Measurements from ENCODE around the gene TRMT10C. TPM values are rescaled to one million over a fixed set of nuclear protein-coding genes. Genes with fewer than 3 reads are reported as not detected.

Gene TRMT10C
- total and polyA plus RNA-seq, 9 of the 15 experiments (the other 6 are each of a cell fraction or from before 2014, with no cell fraction given): 48.6 to 106 (median 63.9) TPM

DNA sequence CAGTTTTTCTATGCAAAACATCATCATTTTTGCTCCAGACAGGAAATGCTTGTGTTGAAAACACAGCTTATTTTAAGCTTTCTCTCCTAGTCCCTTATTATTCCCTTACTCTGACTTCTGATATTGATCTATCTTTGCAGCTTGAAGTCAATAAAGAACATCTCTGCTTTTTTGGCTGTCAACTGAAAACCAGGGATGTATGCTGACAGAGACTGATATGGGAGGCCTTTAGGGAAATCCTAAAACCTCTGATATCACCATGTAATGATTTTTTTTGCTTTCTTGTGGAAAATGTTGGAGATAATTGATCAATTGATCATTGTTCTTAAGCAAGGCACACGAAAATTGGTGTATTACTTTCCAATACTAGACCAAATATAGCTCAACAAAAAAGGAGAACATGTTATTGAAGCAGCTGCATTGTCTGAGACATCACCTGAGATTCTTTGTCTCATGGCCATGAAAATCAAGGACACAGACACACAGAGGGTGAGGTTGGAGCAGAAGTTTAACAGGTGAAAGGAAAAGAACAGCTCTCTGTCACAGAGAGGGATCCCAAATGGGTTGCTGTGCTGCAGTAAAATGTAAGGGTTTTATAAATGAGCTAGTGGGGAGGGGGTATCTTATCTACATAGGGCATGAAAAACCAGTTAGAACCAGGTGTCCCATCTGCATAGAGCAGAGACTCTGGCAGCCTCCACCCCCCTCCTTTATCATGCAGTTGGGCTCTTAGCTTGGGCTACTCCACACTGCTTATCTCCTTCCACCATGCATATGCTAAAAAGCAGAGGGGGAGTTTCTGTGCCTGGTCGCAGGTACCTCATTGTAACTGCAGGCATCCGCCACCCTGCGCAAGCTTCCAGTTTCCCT, 31.6 kb upstream of the TRMT10C start (continued):
- TF ChIP-seq ZBTB40 (IDR thresholded peaks at IDR 0.05) (no peak), ZBTB40 (CRISPR knock-in tag; IDR thresholded peaks at IDR 0.05) (no peak), BHLHE40 (IDR thresholded peaks at IDR 0.05; ENCODE audit: low read length) (no peak; the same call in 1 of the 2 replicates), HES1 (IDR thresholded peaks at IDR 0.05; ENCODE audit: low read depth) (no peak), ZNF668 (CRISPR knock-in tag; IDR thresholded peaks at IDR 0.05) (no peak), GABPB1 (CRISPR knock-in tag; IDR thresholded peaks at IDR 0.05) (no peak), ZC3H4 (CRISPR knock-in tag; IDR thresholded peaks at IDR 0.05; ENCODE audit: borderline replicate concordance) (no peak), ARHGAP35 (IDR thresholded peaks at IDR 0.05; ENCODE audit: partially characterized antibody) (no peak), FOXA3 (CRISPR knock-in tag; conservative IDR thresholded peaks at IDR 0.05 in 1 of 2, IDR thresholded peaks at IDR 0.05 in 1 of 2) (no peak), ZNF655 (CRISPR knock-in tag; IDR thresholded peaks at IDR 0.05) (no peak), ZNF41 (CRISPR knock-in tag; conservative IDR thresholded peaks at IDR 0.05) (no peak), SMARCC2 (IDR thresholded peaks at IDR 0.05; ENCODE audit: low read depth) (peak; percentile 83), HDAC6 (IDR thresholded peaks at IDR 0.05; ENCODE audit: low read depth, low read length) (no peak)
- TF ChIP-seq, protein P1, sequence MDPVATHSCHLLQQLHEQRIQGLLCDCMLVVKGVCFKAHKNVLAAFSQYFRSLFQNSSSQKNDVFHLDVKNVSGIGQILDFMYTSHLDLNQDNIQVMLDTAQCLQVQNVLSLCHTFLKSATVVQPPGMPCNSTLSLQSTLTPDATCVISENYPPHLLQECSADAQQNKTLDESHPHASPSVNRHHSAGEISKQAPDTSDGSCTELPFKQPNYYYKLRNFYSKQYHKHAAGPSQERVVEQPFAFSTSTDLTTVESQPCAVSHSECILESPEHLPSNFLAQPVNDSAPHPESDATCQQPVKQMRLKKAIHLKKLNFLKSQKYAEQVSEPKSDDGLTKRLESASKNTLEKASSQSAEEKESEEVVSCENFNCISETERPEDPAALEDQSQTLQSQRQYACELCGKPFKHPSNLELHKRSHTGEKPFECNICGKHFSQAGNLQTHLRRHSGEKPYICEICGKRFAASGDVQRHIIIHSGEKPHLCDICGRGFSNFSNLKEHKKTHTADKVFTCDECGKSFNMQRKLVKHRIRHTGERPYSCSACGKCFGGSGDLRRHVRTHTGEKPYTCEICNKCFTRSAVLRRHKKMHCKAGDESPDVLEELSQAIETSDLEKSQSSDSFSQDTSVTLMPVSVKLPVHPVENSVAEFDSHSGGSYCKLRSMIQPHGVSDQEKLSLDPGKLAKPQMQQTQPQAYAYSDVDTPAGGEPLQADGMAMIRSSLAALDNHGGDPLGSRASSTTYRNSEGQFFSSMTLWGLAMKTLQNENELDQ (CRISPR knock-in tag; IDR thresholded peaks at IDR 0.05; ENCODE audit: borderline replicate concordance): no peak
